HCT116 (cell line): ENCODE data around the gene RREB1. TPM values are rescaled to one million over a fixed set of nuclear protein-coding genes. Genes with fewer than 3 reads are reported as not detected.

ENCODE experiments used
- ATAC-seq: fragments of 200-7000 bp; cut with Tn5 transposase; 2 replicates; pipeline ENCODE4 v1.9.1; 2020; ENCODE audit warnings: mild to moderate bottlenecking, moderate library complexity
- BruUV-seq: library from RNA; stranded (reverse); fragments of 400-500 nt; replicated peaks from 2 replicates; lab custom pipeline; 2021; lab: Mats Ljungman, UMichigan
- CTCF ChIA-PET: fragments of 300-600 bp; sonication (Branson Sonifier 250); formaldehyde crosslinking; loops from one replicate; lab custom pipeline; 2021; ENCODE audit warnings: antibody characterized with exemption; lab: Charles Lee
- POLR2A ChIA-PET: fragments of 300-600, 350-600 bp; sonication (Branson Sonifier 250); formaldehyde crosslinking; loops from one replicate; lab custom pipeline; 2021; ENCODE audit warnings: antibody characterized with exemption; lab: Charles Lee
- RAD21 ChIA-PET, 2 experiments: fragments of 300-600 bp; sonication (Branson Sonifier 250); formaldehyde crosslinking; loops; one replicate each; lab custom pipeline; 2023; ENCODE audit warnings: low total read pairs in 2 of 2; ENCODE audit not compliant: uncharacterized antibody in 2 of 2, unreplicated experiment in 2 of 2, low non-redundant PET in 1 of 2; lab: Charles Lee
- DNase-seq: peaks from one replicate; pipeline ENCODE4 v3.0.0-alpha.2; 2010; ENCODE audit warnings: low read depth, low spot score
- H2AFZ ChIP-seq: fragments of 200-600 bp; shearing (Covaris generic), sonication (generic); 2 replicates; pipeline ENCODE4 v1.6.1; 2017; ENCODE audit warnings: low read depth, mixed run types, mixed read lengths, antibody characterized with exemption, low read length; ENCODE audit not compliant: poor library complexity, severe bottlenecking
- H3K27ac ChIP-seq: 2 replicates; pipeline ENCODE4 v1.5.1; 2012; ENCODE audit warnings: low read depth, low read length
- H3K27me3 ChIP-seq: fragments of 200-600 bp; sonication (generic); 2 replicates; pipeline ENCODE4 v1.6.1; 2016; ENCODE audit warnings: mixed run types, low read length, mixed read lengths; ENCODE audit not compliant: insufficient read depth
- H3K36me3 ChIP-seq, 2 experiments: fragments of 200-500 bp in 1 of 2; fragments of 200-600 bp in 1 of 2; sonication (Bioruptor generic) in 1 of 2; sonication (generic) in 1 of 2; 2 replicates each; pipeline versions ENCODE4 v1.5.1 to v1.6.1; 2014 to 2016; ENCODE audit warnings: low read length in 2 of 2, inconsistent platforms in 1 of 2, mixed read lengths in 1 of 2, mixed run types in 1 of 2; ENCODE audit not compliant: insufficient read depth in 2 of 2, control insufficient read depth in 1 of 2
- H3K4me1 ChIP-seq, 2 experiments: fragments of 200-600 bp in 1 of 2; sonication (generic) in 1 of 2; 2 replicates each; pipeline versions ENCODE4 v1.5.1 to v1.6.1; 2012 to 2017; ENCODE audit warnings: low read length in 2 of 2, inconsistent platforms in 1 of 2, mild to moderate bottlenecking in 1 of 2, mixed read lengths in 1 of 2, mixed run types in 1 of 2, moderate library complexity in 1 of 2; ENCODE audit not compliant: insufficient read depth in 2 of 2, control insufficient read depth in 1 of 2
- H3K4me2 ChIP-seq: fragments of 200-600 bp; sonication (generic); 2 replicates; pipeline ENCODE4 v1.6.1; 2017; ENCODE audit warnings: mixed run types, low read length, mixed read lengths
- H3K4me3 ChIP-seq, 2 experiments: fragments of 200-600 bp in 1 of 2; sonication (generic) in 1 of 2; replicated peaks in 1 of 2; 2 replicates each; pipeline ENCODE4 v1.5.1; 2011 to 2016; ENCODE audit warnings: low read length in 2 of 2, control low read depth in 1 of 2, low read depth in 1 of 2, mild to moderate bottlenecking in 1 of 2, mixed read lengths in 1 of 2, mixed run types in 1 of 2
- H3K79me2 ChIP-seq: fragments of 200-600 bp; sonication (generic); 2 replicates; pipeline ENCODE4 v1.6.1; 2017; ENCODE audit warnings: mild to moderate bottlenecking, mixed run types, low read length, moderate library complexity, mixed read lengths; ENCODE audit not compliant: insufficient read depth
- H3K9ac ChIP-seq: fragments of 200-600 bp; sonication (generic); 2 replicates; pipeline ENCODE4 v1.6.1; 2016; ENCODE audit warnings: low read length, mixed read lengths
- H3K9me2 ChIP-seq: fragments of 200-600 bp; sonication (generic), shearing (Covaris generic); 2 replicates; pipeline ENCODE4 v1.6.1; 2017; ENCODE audit warnings: mixed run types, mild to moderate bottlenecking, moderate library complexity; ENCODE audit not compliant: insufficient read depth
- H3K9me3 ChIP-seq, 2 experiments: fragments of 200-500 bp in 1 of 2; fragments of 200-600 bp in 1 of 2; sonication (Bioruptor generic) in 1 of 2; sonication (generic) in 1 of 2; 2 replicates each; pipeline ENCODE4 v1.6.1; 2014 to 2017; ENCODE audit warnings: low read length in 2 of 2, mixed read lengths in 2 of 2, inconsistent platforms in 1 of 2, low read depth in 1 of 2, mild to moderate bottlenecking in 1 of 2, mixed run types in 1 of 2, moderate library complexity in 1 of 2; ENCODE audit not compliant: control insufficient read depth in 1 of 2, insufficient read depth in 1 of 2
- H4K20me1 ChIP-seq: fragments of 200-600 bp; sonication (generic), shearing (Covaris generic); 2 replicates; pipeline ENCODE4 v1.6.1; 2017; ENCODE audit warnings: mixed run types, mild to moderate bottlenecking, moderate library complexity; ENCODE audit not compliant: insufficient read depth
- CEBPB ChIP-seq: IDR thresholded peaks from 2 replicates; pipeline ENCODE4 v1.6.1; 2012; ENCODE audit warnings: low read depth
- CTCF ChIP-seq, 3 experiments: fragments of 200-600 bp in 1 of 3; sonication (generic) in 1 of 3; IDR thresholded peaks in 2 of 3; conservative IDR thresholded peaks in 1 of 3; 2 replicates each; pipeline ENCODE4 v1.5.1; 2012 to 2017; ENCODE audit warnings: low read depth in 2 of 3, low read length in 2 of 3, antibody characterized with exemption in 1 of 3, borderline replicate concordance in 1 of 3, control low read depth in 1 of 3, mild to moderate bottlenecking in 1 of 3, mixed read lengths in 1 of 3, mixed run types in 1 of 3, moderate library complexity in 1 of 3; ENCODE audit not compliant: insufficient read depth in 1 of 3
- EGR1 ChIP-seq: IDR thresholded peaks from 2 replicates; pipeline ENCODE4 v1.6.1; 2012; ENCODE audit warnings: low read depth
- ELF1 ChIP-seq: IDR thresholded peaks from 2 replicates; pipeline ENCODE4 v1.6.1; 2012; ENCODE audit warnings: low read depth, borderline replicate concordance
- EZH2phosphoT487 ChIP-seq: fragments of 200-600 bp; IDR thresholded peaks from 2 replicates; pipeline ENCODE4 v1.6.1; 2018; ENCODE audit warnings: antibody characterized with exemption, borderline replicate concordance
- FOSL1 ChIP-seq: IDR thresholded peaks from 2 replicates; pipeline ENCODE4 v1.6.1; 2012; ENCODE audit warnings: low read depth
- JUND ChIP-seq: IDR thresholded peaks from 2 replicates; pipeline ENCODE4 v1.6.1; 2012
- SIN3A ChIP-seq: IDR thresholded peaks from 2 replicates; pipeline ENCODE4 v1.6.1; 2012; ENCODE audit warnings: low read depth
- SRF ChIP-seq: IDR thresholded peaks from 2 replicates; pipeline ENCODE4 v1.6.1; 2012; ENCODE audit warnings: low read depth
- TCF7L2 ChIP-seq: IDR thresholded peaks from 2 replicates; pipeline ENCODE4 v1.7.0; 2011; ENCODE audit warnings: borderline replicate concordance, inconsistent platforms; ENCODE audit not compliant: insufficient read depth, insufficient read length; ENCODE audit errors: extremely low read depth
- YY1 ChIP-seq: IDR thresholded peaks from 2 replicates; pipeline ENCODE4 v1.6.1; 2011; ENCODE audit warnings: low read length, low read depth, moderate library complexity, mild to moderate bottlenecking; ENCODE audit not compliant: insufficient replicate concordance; ENCODE audit errors: extremely low read depth
- ZNF274 ChIP-seq: fragments of 200-500 bp; sonication (Bioruptor generic); IDR thresholded peaks from 2 replicates; pipeline ENCODE4 v1.6.1; 2014; ENCODE audit warnings: mild to moderate bottlenecking, low read depth, low read length, inconsistent platforms
- intact Hi-C: fragments of 100-400 bp; cut with micrococcal nuclease; formaldehyde crosslinking; loops from 2 replicates; pipeline ENCODE4 v1.10.0; 2022
- total RNA-seq: library from RNA; stranded (reverse); gene quantifications from one replicate; pipeline ENCODE4 v1.2.1, GENCODE V29; 2021; ENCODE audit not compliant: unreplicated experiment
- TF ChIP-seq, protein P1 (sequence below): IDR thresholded peaks from 2 replicates; pipeline ENCODE4 v1.6.1; 2012

The RREB1 gene
- total RNA-seq, 1 experiment from 2014 or later, result 47.9 TPM

DNA sequence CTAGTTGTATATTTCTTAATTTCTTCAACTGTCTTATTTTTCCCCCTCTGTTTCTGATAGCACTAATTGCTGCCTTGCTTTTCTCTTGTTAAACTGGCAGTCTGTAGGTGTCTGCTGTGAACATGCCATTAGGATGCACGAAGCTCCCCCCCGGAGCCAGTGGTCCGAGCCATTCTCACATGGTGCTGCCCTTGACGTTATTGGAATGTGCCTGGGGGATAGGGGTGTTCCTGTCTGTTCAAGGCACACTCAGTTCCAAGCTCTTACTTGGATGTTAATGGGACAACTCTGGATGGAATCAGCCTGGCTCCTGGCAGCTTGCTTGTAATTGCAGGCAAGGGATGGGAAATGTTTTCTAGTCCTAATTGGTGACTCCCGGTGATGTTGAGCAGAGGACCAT, 68.4 kb downstream of the RREB1 start:
- H3K27me3 ChIP-seq, result no peaks in the 10 kb centered on the region
- H3K4me3 ChIP-seq, result no peak overlapping the region
- H4K20me1 ChIP-seq, result no peaks in the 10 kb centered on the region
- TF ChIP-seq CEBPB (no peak), TCF7L2 (no peak), CTCF (IDR thresholded peaks at IDR 0.05 in 2 of 3, conservative IDR thresholded peaks at IDR 0.05 in 1 of 3; ENCODE audit: borderline replicate concordance in 1 of 3, insufficient read depth in 1 of 3, low read depth in 2 of 3, low read length in 2 of 3) (no peak), SRF (no peak), JUND (no peak), EZH2phosphoT487 (no peak), YY1 (no peak), EGR1 (no peak)
- H3K9ac ChIP-seq, result no peak overlapping the region
- DNase-seq (no peak), ATAC-seq (no peak)
- POLR2A ChIA-PET, result no interaction called here
- no peaks in the 10 kb centered on the region for H3K9me2 ChIP-seq
- RAD21 ChIA-PET, result no interaction called here
- no TSS peak for BruUV-seq
- H3K9me3 ChIP-seq, result no peaks in the 10 kb centered on the region
- intact Hi-C loops, result no loop called here
- H2AFZ ChIP-seq, result no peak overlapping the region
- H3K36me3 ChIP-seq, result peaks cover 0 to 1% of the 10 kb centered on the region in 2 experiments; a peak in 2 of 4 replicates
- H3K27ac ChIP-seq, result no peak overlapping the region
- H3K79me2 ChIP-seq, result peaks cover 40% of the 10 kb centered on the region
- no peaks in the 10 kb centered on the region for H3K4me1 ChIP-seq
- no peak overlapping the region for H3K4me2 ChIP-seq
- CTCF ChIA-PET, result interaction anchor here (0.6 kb wide), 1 partner anchor 392 kb away, joined by 3 read pairs; no protein-coding TSS in a partner anchor

- RAD21 ChIA-PET, result no interaction called here
- no TSS peak for BruUV-seq
- Histone ChIP-seq H3K4me1 (no peaks in the 10 kb centered on the region), H3K79me2 (peaks cover 25% of the 10 kb centered on the region), H3K9me2 (no peaks in the 10 kb centered on the region), H3K9me3 (no peaks in the 10 kb centered on the region), H3K9ac (no peak overlapping the region), H2AFZ (no peak overlapping the region), H3K36me3 (peaks cover 7 to 16% of the 10 kb centered on the region in 2 experiments; a peak in 3 of 4 replicates), H4K20me1 (no peaks in the 10 kb centered on the region), H3K4me3 (no peak overlapping the region), H3K27me3 (no peaks in the 10 kb centered on the region), H3K27ac (no peak overlapping the region), H3K4me2 (no peak overlapping the region)
- no peak for DNase-seq
- ATAC-seq, result no peak
- TF ChIP-seq FOSL1 (no peak), ELF1 (no peak), ZNF274 (no peak), SIN3A (no peak), YY1 (no peak), JUND (no peak)
- TF ChIP-seq, protein P1, sequence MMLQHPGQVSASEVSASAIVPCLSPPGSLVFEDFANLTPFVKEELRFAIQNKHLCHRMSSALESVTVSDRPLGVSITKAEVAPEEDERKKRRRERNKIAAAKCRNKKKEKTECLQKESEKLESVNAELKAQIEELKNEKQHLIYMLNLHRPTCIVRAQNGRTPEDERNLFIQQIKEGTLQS, result no peak
- intact Hi-C loops, result no loop called here
- CTCF ChIA-PET, result no interaction called here
- POLR2A ChIA-PET, result no interaction called here
Measured at GRCh38 chr6:7178280-7178679, 70.5 kb downstream of the RREB1 start.
